MM.1S (cell line): ENCODE data around the gene WDFY3.

Experiments
- EZH2phosphoT487 ChIP-seq: fragments of 300-600 bp; sonication (generic); IDR thresholded peaks from 2 replicates; pipeline ENCODE4 v1.6.1; 2018; ENCODE audit warnings: antibody characterized with exemption, low read length
- TF ChIP-seq, protein P1 (sequence below): fragments of 300-600 bp; sonication (generic); IDR thresholded peaks from 2 replicates; pipeline ENCODE4 v1.5.1; 2016; ENCODE audit warnings: antibody characterized with exemption, low read length, mixed read lengths

DNA sequence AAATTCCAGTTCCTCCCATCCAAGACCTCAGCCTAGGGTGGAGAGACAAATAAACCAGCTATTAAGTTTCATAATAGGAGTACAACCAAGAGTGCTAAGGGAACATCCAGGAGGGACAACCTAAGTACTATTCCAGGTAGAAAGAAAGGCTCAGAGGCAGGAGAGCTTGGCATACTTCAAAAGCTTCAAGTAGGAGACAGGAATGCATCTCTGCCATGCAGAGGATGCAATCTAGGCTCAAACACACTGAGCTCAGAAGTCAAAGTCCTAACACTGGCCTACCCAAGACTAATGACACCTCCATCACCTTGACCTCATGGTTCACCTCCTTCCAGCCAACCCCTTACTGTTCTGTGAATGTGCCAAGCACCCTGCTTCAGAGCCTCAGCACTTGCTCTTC is 8.1 kb downstream of the WDFY3 start:
- TF ChIP-seq, protein P1, sequence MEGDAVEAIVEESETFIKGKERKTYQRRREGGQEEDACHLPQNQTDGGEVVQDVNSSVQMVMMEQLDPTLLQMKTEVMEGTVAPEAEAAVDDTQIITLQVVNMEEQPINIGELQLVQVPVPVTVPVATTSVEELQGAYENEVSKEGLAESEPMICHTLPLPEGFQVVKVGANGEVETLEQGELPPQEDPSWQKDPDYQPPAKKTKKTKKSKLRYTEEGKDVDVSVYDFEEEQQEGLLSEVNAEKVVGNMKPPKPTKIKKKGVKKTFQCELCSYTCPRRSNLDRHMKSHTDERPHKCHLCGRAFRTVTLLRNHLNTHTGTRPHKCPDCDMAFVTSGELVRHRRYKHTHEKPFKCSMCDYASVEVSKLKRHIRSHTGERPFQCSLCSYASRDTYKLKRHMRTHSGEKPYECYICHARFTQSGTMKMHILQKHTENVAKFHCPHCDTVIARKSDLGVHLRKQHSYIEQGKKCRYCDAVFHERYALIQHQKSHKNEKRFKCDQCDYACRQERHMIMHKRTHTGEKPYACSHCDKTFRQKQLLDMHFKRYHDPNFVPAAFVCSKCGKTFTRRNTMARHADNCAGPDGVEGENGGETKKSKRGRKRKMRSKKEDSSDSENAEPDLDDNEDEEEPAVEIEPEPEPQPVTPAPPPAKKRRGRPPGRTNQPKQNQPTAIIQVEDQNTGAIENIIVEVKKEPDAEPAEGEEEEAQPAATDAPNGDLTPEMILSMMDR: no peak
- no peak for TF ChIP-seq EZH2phosphoT487
